ENCODE data around the gene CREBRF.
"Not testable (repeated sequence)": the region's sequence is repeated elsewhere in the genome, so short reads cannot be mapped to it uniquely, and the experiment has no call there.

GRCh38 chr5:173076471-173076870 lies 20.3 kb downstream of the CREBRF start:
- TF ChIP-seq CTCF (conservative IDR thresholded peaks at IDR 0.05; ENCODE audit: low read depth, low read length); RAD21 (IDR thresholded peaks at IDR 0.05; ENCODE audit: low read length): not testable (repeated sequence)

Data from IMR-90 (cell line).